Thyroid gland (tissue), 4 donors: ENCODE data around the gene HNRNPDL. TPM values are rescaled to one million over a fixed set of nuclear protein-coding genes. Genes with fewer than 3 reads are reported as not detected.

Experiments
- DNase-seq, 2 donors: peaks; one replicate each; pipeline ENCODE4 v3.0.0-alpha.2; 2019
- H3K27ac ChIP-seq, 3 donors: fragments of 200-600 bp; sonication (generic); 1 replicate in 2 of 3; 2 replicates in 1 of 3; pipeline ENCODE4 v1.5.1; 2016 to 2019; ENCODE audit warnings: mild to moderate bottlenecking in 1 of 3, moderate library complexity in 1 of 3
- H3K27me3 ChIP-seq: fragments of 200-600 bp; sonication (generic); one replicate; pipeline ENCODE4 v1.5.1; 2019
- H3K36me3 ChIP-seq, 2 donors: fragments of 200-600 bp; sonication (generic); one replicate each; pipeline ENCODE4 v1.5.1; 2016 to 2019
- H3K4me1 ChIP-seq, 2 donors: fragments of 200-600 bp; sonication (generic); one replicate each; pipeline ENCODE4 v1.5.1; 2017 to 2019
- H3K4me3 ChIP-seq, 3 donors: fragments of 200-600 bp; sonication (generic); replicated peaks in 1 of 3; 1 replicate in 2 of 3; 2 replicates in 1 of 3; pipeline ENCODE4 v1.5.1; 2016; ENCODE audit warnings: mild to moderate bottlenecking in 1 of 3
- H3K9me3 ChIP-seq: fragments of 200-600 bp; sonication (generic); one replicate; pipeline ENCODE4 v1.5.1; 2017
- CTCF ChIP-seq, 6 experiments: fragments of 200-600 bp in 3 of 6; fragments of 450-650 bp in 3 of 6; sonication (generic) in 3 of 6; IDR thresholded peaks; one replicate each; pipeline ENCODE4 v1.5.1; 2016 to 2019; ENCODE audit warnings: antibody characterized with exemption in 6 of 6, mild to moderate bottlenecking in 2 of 6, inconsistent platforms in 1 of 6, moderate library complexity in 1 of 6
- POLR2A ChIP-seq, 2 donors: fragments of 450-650 bp; IDR thresholded peaks; one replicate each; pipeline ENCODE4 v1.6.1; 2017; ENCODE audit warnings: antibody characterized with exemption in 2 of 2, mild to moderate bottlenecking in 2 of 2, moderate library complexity in 1 of 2
- WGBS, 2 donors: methylation state at CpG; one replicate each; pipeline ENCODE4 v1.1.5; 2017; 5-methylcytosine and 5-hydroxymethylcytosine counted together
- intact Hi-C: fragments of 100-400 bp; cut with DNase I; formaldehyde crosslinking; loops from one replicate; pipeline ENCODE4 v1.15.1; 2023
- total RNA-seq, 4 donors: library from RNA; depleted of rRNA; stranded (reverse); fragments of >200 nt; gene quantifications; one replicate each; pipeline ENCODE4 v1.2.3, GENCODE V29; 2016

The HNRNPDL gene
- total RNA-seq, 4 donors from 2014 or later = 189 to 287 (median 245) TPM

DNA sequence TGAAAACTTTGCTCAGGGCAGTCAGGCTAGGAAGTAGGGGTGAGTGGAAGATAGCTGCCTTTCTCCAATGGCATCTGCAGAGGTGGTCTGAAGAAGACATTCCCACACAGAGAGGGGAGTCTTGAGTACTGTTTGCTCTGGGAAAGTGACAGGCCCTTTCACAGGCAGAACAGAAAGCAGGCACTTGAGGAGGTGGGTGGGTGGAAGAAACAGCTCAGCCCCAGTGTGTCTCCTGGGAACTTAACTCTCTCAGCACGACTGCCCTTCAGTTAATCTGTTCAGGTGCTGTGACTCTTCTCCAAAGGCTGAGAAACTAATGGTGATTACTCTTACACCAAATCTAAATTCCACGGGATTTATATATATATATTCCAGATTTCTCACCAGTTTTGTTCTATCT, 28.5 kb upstream of the HNRNPDL start:
- H3K4me3 ChIP-seq = no peak overlapping the region
- H3K27ac ChIP-seq = no peak overlapping the region
- H3K4me1 ChIP-seq = no peaks in the 10 kb centered on the region
- TF ChIP-seq CTCF (IDR thresholded peaks at IDR 0.05) = no peak
- TF ChIP-seq POLR2A (IDR thresholded peaks at IDR 0.05) = no peak
- no peaks in the 10 kb centered on the region for H3K9me3 ChIP-seq
- peaks cover 0 to 8% of the 10 kb centered on the region in 2 donors for H3K36me3 ChIP-seq
- intact Hi-C loops = loop anchor here (10.0 kb wide), 1 partner anchor 806 kb away; no protein-coding TSS in a partner anchor
- no peaks in the 10 kb centered on the region for H3K27me3 ChIP-seq
- no peak for DNase-seq
- 70 to 82% methylated on average over 2 of the region's 2 CpGs for WGBS, 2 donors

DNA sequence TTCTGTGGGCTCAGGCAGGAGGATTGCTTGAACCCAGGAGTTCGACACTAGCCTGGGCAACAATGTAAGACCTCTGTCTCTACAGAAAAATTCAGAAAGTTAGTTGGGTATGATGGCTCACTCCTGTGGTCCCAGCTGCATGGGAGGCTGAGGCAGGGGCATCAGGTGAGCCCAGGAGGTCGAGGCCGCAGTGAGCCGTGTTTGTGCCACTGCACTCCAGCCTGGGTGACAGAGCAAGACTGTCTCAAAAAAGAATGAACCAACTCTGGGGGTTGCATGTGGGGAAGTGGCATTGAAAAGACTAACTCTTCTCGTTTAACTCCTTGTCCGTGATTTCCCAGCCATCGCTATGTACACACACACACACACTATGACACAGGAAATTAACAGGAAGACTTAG, 27.0 kb upstream of the HNRNPDL start:
- WGBS, 2 donors = 87 to 89% methylated on average over 7 of the region's 7 CpGs
- Histone ChIP-seq H3K27ac (no peak overlapping the region), H3K36me3 (peaks cover 0 to 12% of the 10 kb centered on the region in 2 donors), H3K4me3 (no peak overlapping the region), H3K4me1 (no peaks in the 10 kb centered on the region), H3K27me3 (no peaks in the 10 kb centered on the region), H3K9me3 (no peaks in the 10 kb centered on the region)
- no peak for TF ChIP-seq POLR2A (IDR thresholded peaks at IDR 0.05)
- TF ChIP-seq CTCF (IDR thresholded peaks at IDR 0.05) = no peak
- DNase-seq = no peak
- intact Hi-C loops = loop anchor here (10.0 kb wide), 1 partner anchor 808 kb away; no protein-coding TSS in a partner anchor

GRCh38 chr4:82452026-82452425, 21.8 kb upstream of the HNRNPDL start:
- 98 to 99% methylated on average over 7 of the region's 7 CpGs for WGBS, 2 donors
- H3K9me3 ChIP-seq = no peaks in the 10 kb centered on the region
- peaks cover 0 to 11% of the 10 kb centered on the region in 2 donors for H3K36me3 ChIP-seq
- intact Hi-C loops = loop anchor here (10.0 kb wide), 1 partner anchor 813 kb away; no protein-coding TSS in a partner anchor
- no peaks in the 10 kb centered on the region for H3K27me3 ChIP-seq
- no peak overlapping the region for H3K27ac ChIP-seq
- no peak for DNase-seq
- H3K4me1 ChIP-seq = no peaks in the 10 kb centered on the region
- no peak for TF ChIP-seq POLR2A (IDR thresholded peaks at IDR 0.05)
- TF ChIP-seq CTCF (IDR thresholded peaks at IDR 0.05) = no peak
- H3K4me3 ChIP-seq = no peak overlapping the region

GRCh38 chr4:82450966-82451755, 20.9 kb upstream of the HNRNPDL start:
- H3K4me3 ChIP-seq = no peak overlapping the region
- intact Hi-C loops = loop anchor here (10.0 kb wide), 1 partner anchor 814 kb away; no protein-coding TSS in a partner anchor
- no peaks in the 10 kb centered on the region for H3K27me3 ChIP-seq
- H3K27ac ChIP-seq = no peak overlapping the region
- no peaks in the 10 kb centered on the region for H3K4me1 ChIP-seq
- 90 to 92% methylated on average over 13 of the region's 13 CpGs for WGBS, 2 donors
- TF ChIP-seq CTCF (IDR thresholded peaks at IDR 0.05) = no peak
- no peak for TF ChIP-seq POLR2A (IDR thresholded peaks at IDR 0.05)
- H3K36me3 ChIP-seq = peaks cover 0 to 11% of the 10 kb centered on the region in 2 donors
- H3K9me3 ChIP-seq = no peaks in the 10 kb centered on the region
- no peak for DNase-seq

DNA sequence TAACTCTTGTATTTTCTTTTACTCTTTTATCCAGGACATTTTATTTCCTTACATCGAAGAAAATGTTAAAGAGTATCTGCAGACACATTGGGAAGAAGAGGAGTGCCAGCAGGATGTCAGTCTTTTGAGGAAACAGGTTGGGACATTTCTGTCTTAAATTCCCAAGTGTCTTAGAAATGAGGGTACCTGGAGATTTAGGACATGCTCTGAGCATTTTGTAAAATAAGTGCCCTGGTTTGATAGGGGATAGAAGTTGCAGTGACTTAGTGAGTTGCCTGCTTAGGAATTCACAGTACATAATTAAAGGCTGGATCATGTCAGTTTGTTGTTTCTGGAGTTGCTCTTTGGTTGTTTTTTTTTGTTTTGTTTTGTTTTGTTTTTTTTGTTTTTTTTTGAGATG, 17.6 kb upstream of the HNRNPDL start:
- WGBS, 2 donors = 100% methylated on average over 1 of the region's 1 CpG
- no peak overlapping the region for H3K4me3 ChIP-seq
- H3K36me3 ChIP-seq = peaks cover 0 to 7% of the 10 kb centered on the region in 2 donors
- H3K9me3 ChIP-seq = no peaks in the 10 kb centered on the region
- no peak for DNase-seq
- H3K4me1 ChIP-seq = no peaks in the 10 kb centered on the region
- H3K27me3 ChIP-seq = no peaks in the 10 kb centered on the region
- no peak overlapping the region for H3K27ac ChIP-seq
- TF ChIP-seq CTCF (IDR thresholded peaks at IDR 0.05) (no peak), POLR2A (IDR thresholded peaks at IDR 0.05) (no peak)
- intact Hi-C loops = no loop called here
